Spinal cord (tissue), 10 donors: ENCODE data around the gene NR3C2. TPM values are rescaled to one million over a fixed set of nuclear protein-coding genes. Genes with fewer than 3 reads are reported as not detected.

Source experiments
- DNase-seq, 6 donors: peaks; one replicate each; pipeline versions ENCODE4 v3.0.0 to v3.0.0-alpha.2; 2013 to 2015; ENCODE audit warnings: low spot score in 6 of 6, low read depth in 4 of 6
- H3K27ac ChIP-seq: one replicate; pipeline ENCODE4 v1.5.1; 2013; ENCODE audit warnings: low read depth, low read length, control low read depth
- H3K27me3 ChIP-seq: one replicate; pipeline ENCODE4 v1.6.1; 2013; ENCODE audit warnings: low read length; ENCODE audit not compliant: control insufficient read depth, insufficient read depth
- H3K36me3 ChIP-seq: one replicate; pipeline ENCODE4 v1.6.1; 2013; ENCODE audit warnings: low read length; ENCODE audit not compliant: control insufficient read depth, insufficient read depth
- H3K4me1 ChIP-seq: one replicate; pipeline ENCODE4 v1.6.1; 2013; ENCODE audit warnings: low read length; ENCODE audit not compliant: control insufficient read depth, insufficient read depth
- H3K4me3 ChIP-seq: one replicate; pipeline ENCODE4 v1.5.1; 2013; ENCODE audit warnings: low read depth, low read length, control low read depth
- H3K9me3 ChIP-seq: one replicate; pipeline ENCODE4 v1.6.1; 2013; ENCODE audit warnings: low read length; ENCODE audit not compliant: control insufficient read depth, insufficient read depth
- WGBS: methylation state at CpG from one replicate; pipeline ENCODE4 v1.1.5; 2013; ENCODE audit warnings: missing lambda C conversion rate; ENCODE audit not compliant: insufficient coverage; 5-methylcytosine and 5-hydroxymethylcytosine counted together
- polyA plus RNA-seq, 2 donors: library from polyadenylated mRNA; unstranded; fragments of 120-200 nt; gene quantifications; one replicate each; pipeline ENCODE4 v1.2.1, GENCODE V29; 2013; ENCODE audit not compliant: insufficient read length in 2 of 2
- total RNA-seq, 2 donors: library from RNA; depleted of rRNA in 1 of 2; stranded (reverse); fragments of 120-200 nt in 1 of 2; fragments of >200 nt in 1 of 2; gene quantifications; one replicate each; pipeline versions ENCODE4 v1.2.3 to v1.2.4, GENCODE V29; 2013 to 2014
- donor health status: healthy.

Gene NR3C2
- total and polyA plus RNA-seq, 4 donors, result 9.2 to 27.0 (median 14.1) TPM

DNA sequence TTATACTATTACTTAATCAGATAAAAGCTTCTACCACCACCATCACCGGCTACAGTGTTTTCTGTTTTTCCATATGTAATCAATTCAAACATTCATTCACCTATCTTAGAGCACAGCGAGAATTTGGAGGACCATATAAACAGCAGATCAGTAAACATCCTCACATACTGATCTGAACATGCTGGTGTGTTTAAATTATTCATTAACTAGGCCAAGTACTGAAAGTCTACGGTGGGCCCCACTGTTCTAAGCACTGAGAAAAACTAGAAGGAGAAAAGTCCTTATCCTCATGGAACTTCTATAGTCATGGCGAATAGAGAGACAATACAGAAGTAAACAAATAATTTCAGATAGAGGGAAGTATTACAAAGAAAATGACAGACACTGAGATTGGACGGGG is 176.6 kb downstream of the NR3C2 start:
- H3K36me3 ChIP-seq, result no peaks in the 10 kb centered on the region
- H3K27me3 ChIP-seq, result no peaks in the 10 kb centered on the region
- no peaks in the 10 kb centered on the region for H3K9me3 ChIP-seq
- DNase-seq, result no peak
- H3K4me1 ChIP-seq, result no peaks in the 10 kb centered on the region
- WGBS, result no CpG with 5 or more reads among the region's 5 CpGs
- no peak overlapping the region for H3K27ac ChIP-seq
- no peak overlapping the region for H3K4me3 ChIP-seq

DNA sequence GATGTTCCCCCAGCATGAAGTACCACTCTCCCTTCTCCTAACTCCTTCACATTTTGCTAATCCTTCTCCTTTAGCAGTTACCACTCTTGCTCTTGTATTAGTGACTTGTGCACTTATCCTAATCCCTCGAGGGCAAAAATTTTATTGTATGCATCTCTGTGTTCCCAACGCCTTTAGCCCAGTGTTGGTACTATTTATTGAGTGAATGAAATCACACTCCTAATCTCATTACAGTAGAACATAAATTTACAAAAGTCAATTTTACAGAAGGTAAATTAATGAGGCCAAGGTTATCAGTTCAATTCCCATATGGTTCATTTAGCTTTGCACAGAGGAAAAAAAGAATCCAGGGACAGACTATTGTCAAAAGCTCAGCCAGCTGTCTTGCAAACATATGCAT is 178.4 kb downstream of the NR3C2 start:
- no peaks in the 10 kb centered on the region for H3K27me3 ChIP-seq
- no peak overlapping the region for H3K27ac ChIP-seq
- H3K9me3 ChIP-seq, result no peaks in the 10 kb centered on the region
- no peak for DNase-seq
- H3K36me3 ChIP-seq, result no peaks in the 10 kb centered on the region
- no peak overlapping the region for H3K4me3 ChIP-seq
- WGBS, result no CpG with 5 or more reads among the region's 2 CpGs
- H3K4me1 ChIP-seq, result no peaks in the 10 kb centered on the region

DNA sequence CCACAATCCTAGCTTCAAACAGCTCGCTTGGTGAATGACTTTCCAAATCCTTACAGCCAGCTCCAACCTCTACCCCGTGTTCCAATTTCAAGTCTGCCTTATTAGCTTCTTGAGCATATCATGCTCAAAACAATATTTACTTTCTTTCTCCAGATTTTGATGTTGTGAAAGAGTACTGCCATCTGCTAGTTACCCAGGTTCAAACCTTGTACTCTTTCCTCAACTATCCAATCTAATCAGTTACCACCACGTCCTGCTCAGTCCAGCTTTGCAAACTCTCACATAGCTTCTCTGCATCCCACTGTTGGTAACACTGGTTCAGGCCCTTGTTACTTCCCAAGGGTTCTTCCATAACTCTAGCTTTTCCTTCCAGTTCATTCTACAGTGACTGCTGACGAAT is 179.1 kb downstream of the NR3C2 start:
- Histone ChIP-seq H3K27me3 (no peaks in the 10 kb centered on the region), H3K27ac (no peak overlapping the region), H3K9me3 (no peaks in the 10 kb centered on the region), H3K4me1 (no peaks in the 10 kb centered on the region), H3K4me3 (no peak overlapping the region), H3K36me3 (no peaks in the 10 kb centered on the region)
- WGBS, result 91% methylated on average over 3 of the region's 4 CpGs
- no peak for DNase-seq

DNA sequence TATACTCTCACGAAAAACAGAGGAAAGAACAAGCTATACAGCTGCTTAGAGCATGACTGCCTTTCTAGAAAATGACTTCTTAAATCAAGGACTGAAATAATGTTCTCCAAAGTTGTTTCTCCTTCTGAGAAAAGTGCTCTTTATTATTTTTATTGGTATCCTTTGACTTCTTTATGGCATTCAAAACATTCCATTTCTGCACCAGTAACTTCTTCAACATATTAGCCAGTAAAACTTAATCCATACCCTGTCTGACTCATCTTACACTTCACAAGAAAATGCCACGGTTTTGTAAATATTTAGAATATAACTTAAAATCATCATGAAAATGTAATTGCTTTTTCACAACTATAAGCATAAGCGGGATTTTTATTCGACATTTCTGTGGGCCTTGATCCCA is 180.4 kb downstream of the NR3C2 start:
- Histone ChIP-seq H3K36me3 (no peaks in the 10 kb centered on the region), H3K27ac (no peak overlapping the region), H3K4me1 (no peaks in the 10 kb centered on the region), H3K27me3 (no peaks in the 10 kb centered on the region), H3K9me3 (no peaks in the 10 kb centered on the region), H3K4me3 (no peak overlapping the region)
- WGBS, result 100% methylated on average over 2 of the region's 4 CpGs
- no peak for DNase-seq

DNA sequence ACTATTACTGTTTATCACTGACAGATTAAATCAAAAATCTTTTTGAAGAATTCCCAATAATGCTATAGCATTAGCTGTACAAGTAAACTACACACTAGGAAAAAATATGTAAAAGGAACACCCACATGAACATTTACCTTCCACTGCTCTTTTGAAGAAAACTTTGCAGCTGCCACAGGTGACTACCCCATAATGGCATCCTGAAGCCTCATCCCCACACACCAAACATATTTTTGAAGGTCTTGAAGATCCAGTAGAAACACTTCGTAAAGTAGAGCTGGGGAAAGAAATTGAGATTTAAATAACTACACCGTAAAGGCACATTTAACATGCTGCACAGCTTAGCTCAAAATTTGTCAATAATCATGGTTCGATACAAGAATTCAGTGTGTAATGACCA is 182.4 kb downstream of the NR3C2 start:
- no peak for DNase-seq
- Histone ChIP-seq H3K4me1 (no peaks in the 10 kb centered on the region), H3K27ac (no peak overlapping the region), H3K27me3 (no peaks in the 10 kb centered on the region), H3K36me3 (no peaks in the 10 kb centered on the region), H3K4me3 (no peak overlapping the region), H3K9me3 (no peaks in the 10 kb centered on the region)
- no CpG with 5 or more reads among the region's 3 CpGs for WGBS

DNA sequence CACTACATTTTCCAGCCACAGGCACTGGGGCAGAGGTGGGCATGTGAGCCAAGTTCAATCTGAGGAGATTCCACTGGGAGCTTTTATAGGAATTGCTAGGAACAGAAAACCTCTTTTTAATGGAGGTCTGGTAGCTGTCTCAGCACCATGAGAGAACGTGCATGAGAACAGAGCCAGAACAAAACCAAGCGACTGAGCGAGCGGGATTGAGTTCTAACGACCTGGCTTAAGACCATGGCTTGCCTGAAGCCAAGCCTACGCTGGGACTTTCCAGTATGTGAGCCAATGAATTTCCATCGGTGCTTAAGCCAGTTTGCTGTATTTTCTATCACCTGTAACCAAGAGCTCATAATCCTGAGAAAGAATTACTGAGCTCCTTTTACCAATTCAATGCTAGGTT is 183.7 kb downstream of the NR3C2 start:
- no peaks in the 10 kb centered on the region for H3K9me3 ChIP-seq
- WGBS, result 68% methylated on average over 7 of the region's 7 CpGs
- DNase-seq, result no peak

DNA sequence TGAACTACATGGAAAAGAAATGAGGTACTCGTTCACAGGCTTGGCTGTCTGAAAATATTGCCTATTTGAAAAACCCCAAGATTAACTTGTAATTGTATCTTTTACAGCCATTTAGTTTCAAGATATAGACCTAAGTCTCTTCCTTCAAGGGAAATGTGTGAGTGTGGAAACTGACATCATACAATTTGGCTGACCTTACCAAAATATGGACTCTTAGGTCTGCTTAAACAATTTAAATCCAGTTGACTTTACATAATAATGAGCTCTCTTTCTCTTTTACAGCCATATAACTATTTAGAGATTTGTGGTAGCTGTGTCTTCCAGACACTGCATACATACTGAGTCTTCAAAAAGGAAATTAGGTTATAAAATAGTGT is 186.9 kb downstream of the NR3C2 start:
- Histone ChIP-seq H3K27ac (no peak overlapping the region), H3K27me3 (no peaks in the 10 kb centered on the region), H3K36me3 (no peaks in the 10 kb centered on the region), H3K4me3 (no peak overlapping the region), H3K4me1 (no peaks in the 10 kb centered on the region), H3K9me3 (no peaks in the 10 kb centered on the region)
- no peak for DNase-seq
- no CpG with 5 or more reads among the region's 1 CpG for WGBS

More for the DNA sequence above, 183.7 kb downstream of the NR3C2 start:
- Histone ChIP-seq H3K36me3 (no peaks in the 10 kb centered on the region), H3K27me3 (no peaks in the 10 kb centered on the region), H3K4me3 (no peak overlapping the region), H3K27ac (no peak overlapping the region), H3K4me1 (no peaks in the 10 kb centered on the region)

DNA sequence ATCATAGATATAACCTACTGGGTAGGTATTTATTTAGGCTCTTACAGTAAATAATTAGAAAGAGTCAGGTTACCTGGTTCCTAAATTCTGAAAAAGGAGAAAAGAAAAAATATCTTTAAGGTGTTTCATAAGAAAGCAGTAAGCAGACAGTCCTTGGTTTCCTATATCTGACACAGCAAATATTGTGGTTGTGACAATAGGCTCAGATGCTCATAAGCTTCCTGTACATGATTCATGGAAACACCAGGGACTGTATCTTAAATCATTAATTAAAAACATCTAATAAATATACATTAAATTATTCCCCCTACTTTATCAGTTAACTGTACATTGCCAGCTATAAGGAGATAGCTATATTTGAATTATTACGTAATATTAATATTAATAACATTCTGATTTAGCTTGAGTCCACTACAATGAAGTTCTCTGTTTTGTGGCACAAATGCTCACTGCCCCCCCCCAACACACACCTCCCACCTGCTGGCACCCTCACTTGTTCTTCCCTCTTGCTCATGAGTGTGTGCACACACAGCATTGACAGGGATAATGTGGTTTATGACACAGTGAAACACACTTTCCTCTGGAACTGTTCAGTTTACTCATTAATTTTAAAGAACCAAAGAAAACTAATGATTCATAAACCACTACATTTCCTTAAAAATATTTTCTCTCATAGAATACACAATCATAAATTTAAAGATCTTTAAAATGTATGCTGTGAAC is 187.4 kb downstream of the NR3C2 start:
- no peak overlapping the region for H3K27ac ChIP-seq
- no peak for DNase-seq
- H3K27me3 ChIP-seq, result no peaks in the 10 kb centered on the region
- H3K36me3 ChIP-seq, result no peaks in the 10 kb centered on the region
- no CpG with 5 or more reads among the region's 1 CpG for WGBS
- no peaks in the 10 kb centered on the region for H3K4me1 ChIP-seq
- H3K4me3 ChIP-seq, result no peak overlapping the region
- no peaks in the 10 kb centered on the region for H3K9me3 ChIP-seq

DNA sequence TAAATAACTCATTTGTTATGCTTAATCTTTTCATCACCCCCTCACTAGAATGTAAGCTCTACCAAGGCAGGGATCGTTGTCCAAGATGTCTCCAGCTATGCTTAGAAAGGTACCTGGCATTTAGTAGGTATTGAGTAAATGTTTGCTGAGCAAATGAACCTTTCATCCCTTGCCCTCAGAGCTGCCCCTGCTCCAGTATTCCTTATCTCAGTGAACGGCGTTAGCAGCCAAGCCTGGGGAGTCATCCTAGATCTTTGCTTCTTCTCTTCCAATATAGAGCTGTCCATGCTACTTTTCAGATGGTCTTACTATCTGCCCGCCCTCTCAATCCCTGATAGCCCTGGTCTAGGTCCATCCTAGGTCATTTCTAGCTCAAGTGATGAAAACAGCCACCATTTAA is 188.4 kb downstream of the NR3C2 start:
- Histone ChIP-seq H3K4me1 (no peaks in the 10 kb centered on the region), H3K36me3 (no peaks in the 10 kb centered on the region), H3K27me3 (no peaks in the 10 kb centered on the region), H3K4me3 (no peak overlapping the region), H3K27ac (no peak overlapping the region), H3K9me3 (no peaks in the 10 kb centered on the region)
- whole genome bisulfite sequencing, result 97% methylated on average over 3 of the region's 4 CpGs
- DNase-seq, result no peak

DNA sequence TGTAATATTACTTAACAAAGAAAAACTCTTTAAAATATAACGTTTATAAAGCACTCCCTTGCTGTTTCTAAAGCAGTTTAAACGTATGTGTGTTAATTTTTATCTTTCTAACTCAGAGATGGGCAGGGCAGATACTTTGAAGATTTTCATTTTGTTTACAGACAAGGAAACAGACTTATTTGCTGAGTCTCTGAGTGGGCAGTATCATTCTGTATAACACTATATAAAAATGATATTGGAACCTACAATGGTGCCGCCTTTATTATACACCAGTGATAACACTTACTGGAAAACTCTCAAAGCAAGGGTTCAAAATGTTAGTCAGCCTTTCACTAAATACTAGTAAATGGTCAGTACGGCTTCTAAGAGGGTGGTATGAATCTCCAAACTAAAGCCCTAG is 193.4 kb downstream of the NR3C2 start:
- Histone ChIP-seq H3K4me3 (no peak overlapping the region), H3K27me3 (no peaks in the 10 kb centered on the region), H3K9me3 (no peaks in the 10 kb centered on the region), H3K27ac (no peak overlapping the region), H3K36me3 (no peaks in the 10 kb centered on the region), H3K4me1 (no peaks in the 10 kb centered on the region)
- no peak for DNase-seq
- no CpG with 5 or more reads among the region's 4 CpGs for WGBS
